OCI-LY7 (cell line): Measurements from ENCODE around the gene PCDH9. TPM values are rescaled to one million over a fixed set of nuclear protein-coding genes. Genes with fewer than 3 reads are reported as not detected.

Experiments
- BruUV-seq: library from RNA; stranded (reverse); fragments of 400-500 nt; replicated peaks from 2 replicates; lab custom pipeline; 2021; lab: Mats Ljungman, UMichigan
- CTCF ChIA-PET: fragments of 300-600 bp; sonication (Branson Sonifier 250); formaldehyde crosslinking; loops from one replicate; lab custom pipeline; 2022; ENCODE audit warnings: antibody characterized with exemption; ENCODE audit not compliant: unreplicated experiment; lab: Charles Lee
- POLR2A ChIA-PET: fragments of 300-600 bp; sonication (Branson Sonifier 250); formaldehyde crosslinking; loops from one replicate; lab custom pipeline; 2022; ENCODE audit warnings: antibody characterized with exemption; lab: Charles Lee
- DNase-seq: peaks from one replicate; pipeline ENCODE4 v3.0.0-alpha.2; 2015; ENCODE audit warnings: low spot score
- H2AFZ ChIP-seq: fragments of 200-600 bp; sonication (generic), shearing (Covaris generic); 2 replicates; pipeline ENCODE4 v1.6.1; 2014; ENCODE audit warnings: mild to moderate bottlenecking, antibody characterized with exemption, low read length, moderate library complexity
- H3K27ac ChIP-seq: fragments of 200-600 bp; sonication (generic); 2 replicates; pipeline ENCODE4 v1.5.1; 2014; ENCODE audit warnings: mixed run types, low read depth, mild to moderate bottlenecking, moderate library complexity, low read length, inconsistent platforms; ENCODE audit not compliant: poor library complexity, severe bottlenecking
- H3K36me3 ChIP-seq: fragments of 200-600 bp; sonication (generic); 2 replicates; pipeline ENCODE4 v1.6.1; 2014; ENCODE audit warnings: mild to moderate bottlenecking, antibody characterized with exemption, low read length, moderate library complexity, mixed read lengths; ENCODE audit not compliant: insufficient read depth
- H3K4me1 ChIP-seq: fragments of 200-600 bp; sonication (generic); 2 replicates; pipeline ENCODE4 v1.5.1; 2014; ENCODE audit warnings: mild to moderate bottlenecking, low read length; ENCODE audit not compliant: insufficient read depth, poor library complexity, severe bottlenecking
- H3K4me2 ChIP-seq: fragments of 200-600 bp; sonication (generic); 2 replicates; pipeline ENCODE4 v1.6.1; 2014; ENCODE audit warnings: mild to moderate bottlenecking, low read length
- H3K4me3 ChIP-seq: fragments of 200-600 bp; sonication (generic); 2 replicates; pipeline ENCODE4 v1.5.1; 2014; ENCODE audit warnings: mild to moderate bottlenecking, low read depth, low read length; ENCODE audit not compliant: poor library complexity, severe bottlenecking
- H3K79me2 ChIP-seq: fragments of 200-600 bp; sonication (generic); 2 replicates; pipeline ENCODE4 v1.6.1; 2016; ENCODE audit warnings: low read depth, mild to moderate bottlenecking, low read length, moderate library complexity, mixed read lengths; ENCODE audit not compliant: insufficient read depth
- H3K9me2 ChIP-seq: fragments of 200-600 bp; sonication (generic); 2 replicates; pipeline ENCODE4 v1.6.1; 2016; ENCODE audit warnings: mild to moderate bottlenecking, low read length, mixed read lengths; ENCODE audit not compliant: insufficient read depth
- H3K9me3 ChIP-seq: fragments of 200-600 bp; sonication (generic); 2 replicates; pipeline ENCODE4 v1.6.1; 2014; ENCODE audit warnings: mild to moderate bottlenecking, mixed run types, low read length, mixed read lengths
- H4K20me1 ChIP-seq: fragments of 200-600 bp; sonication (generic); 2 replicates; pipeline ENCODE4 v1.6.1; 2014; ENCODE audit warnings: mild to moderate bottlenecking, antibody characterized with exemption, low read length, moderate library complexity, mixed read lengths; ENCODE audit not compliant: insufficient read depth
- CTCF ChIP-seq: fragments of 200-600 bp; sonication (generic); conservative IDR thresholded peaks from 2 replicates; pipeline ENCODE4 v1.5.1; 2014; ENCODE audit warnings: mild to moderate bottlenecking, antibody characterized with exemption, low read length, moderate library complexity, mixed read lengths
- EZH2phosphoT487 ChIP-seq: fragments of 200-600 bp; sonication (generic); IDR thresholded peaks from 2 replicates; pipeline ENCODE4 v1.6.1; 2018; ENCODE audit warnings: low read depth, borderline replicate concordance, mild to moderate bottlenecking, mixed run types, antibody characterized with exemption, low read length, moderate library complexity, mixed read lengths
- intact Hi-C: fragments of 100-400 bp; cut with micrococcal nuclease; formaldehyde crosslinking; loops from one replicate; pipeline ENCODE4 v1.10.0; 2022; ENCODE audit not compliant: unreplicated experiment
- total RNA-seq, 2 experiments: library from RNA; depleted of rRNA in 1 of 2; stranded (reverse); fragments of >200 nt in 1 of 2; shearing (Covaris generic) in 1 of 2; gene quantifications; 2 replicates each; pipeline ENCODE4 v1.2.3, GENCODE V29; 2014 to 2022

Gene PCDH9
- total RNA-seq, 2 experiments from 2014 or later = 20.1 to 26.0 TPM

DNA sequence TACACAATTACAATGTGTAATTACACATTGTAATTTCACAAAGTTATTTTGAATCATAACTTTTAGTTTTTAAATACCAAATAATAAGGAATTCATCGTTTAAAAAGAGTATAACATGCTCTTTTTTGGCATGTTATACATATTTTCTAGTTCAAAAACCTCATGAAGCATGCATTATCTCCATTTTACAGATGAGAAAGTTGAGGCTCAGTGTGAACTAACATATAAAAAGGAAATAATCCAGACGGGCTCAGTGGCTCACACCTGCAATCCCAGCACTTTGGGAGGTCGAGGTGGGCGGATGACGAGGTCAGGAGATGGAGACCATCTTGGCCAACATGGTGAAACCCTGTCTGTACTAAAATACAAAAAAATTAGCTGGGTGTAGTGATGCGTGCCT, 107.9 kb downstream of the PCDH9 start:
- no peak for DNase-seq
- intact Hi-C loops = no loop called here
- no peak overlapping the region for H3K27ac ChIP-seq
- no peaks in the 10 kb centered on the region for H3K9me2 ChIP-seq
- no peaks in the 10 kb centered on the region; the same call in 1 of the 2 replicates for H3K36me3 ChIP-seq
- no peak overlapping the region for H3K4me2 ChIP-seq
- H3K79me2 ChIP-seq = no peaks in the 10 kb centered on the region
- no TSS peak for BruUV-seq
- H3K9me3 ChIP-seq = no peaks in the 10 kb centered on the region
- H2AFZ ChIP-seq = no peak overlapping the region
- CTCF ChIA-PET = no interaction called here
- no peaks in the 10 kb centered on the region for H4K20me1 ChIP-seq
- TF ChIP-seq EZH2phosphoT487 (no peak), CTCF (no peak)
- peaks cover 4% of the 10 kb centered on the region for H3K4me1 ChIP-seq
- POLR2A ChIA-PET = interaction anchor here (0.6 to 3.2 kb wide), 7 partner anchors 8 to 719 kb away, joined by 3 to 11 read pairs (median 3); no protein-coding TSS in a partner anchor
- no peak overlapping the region for H3K4me3 ChIP-seq

DNA sequence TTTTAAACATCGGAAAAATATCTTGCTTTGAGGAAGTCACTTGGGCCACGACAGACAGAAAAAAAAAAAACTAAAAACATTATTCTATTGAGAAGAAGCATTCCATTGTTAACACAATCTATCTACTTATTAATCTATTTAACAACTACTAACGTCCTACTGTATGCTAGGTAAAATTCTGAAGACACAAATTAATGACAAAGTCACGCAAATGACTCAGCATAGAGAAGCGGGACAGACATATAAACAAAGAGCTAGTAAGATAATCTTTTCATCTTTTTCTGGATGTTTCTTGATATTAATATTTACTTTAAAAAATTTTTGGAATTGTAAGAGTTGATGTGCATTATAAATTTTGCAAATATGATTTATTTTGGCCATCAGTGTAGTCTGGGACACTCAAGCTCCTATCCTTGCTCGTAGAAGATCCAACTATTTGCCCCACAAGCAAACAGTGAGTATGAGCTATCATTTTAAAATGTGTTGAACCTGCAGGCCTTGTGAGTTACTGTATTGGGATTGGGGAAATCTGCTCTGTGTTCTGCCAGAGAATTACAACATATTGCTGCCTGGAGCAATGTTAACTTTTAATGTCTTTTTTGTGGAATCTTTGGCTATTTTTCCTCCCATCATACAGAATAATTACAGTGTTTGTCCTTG, 109.1 kb downstream of the PCDH9 start:
- DNase-seq = no peak
- H3K9me3 ChIP-seq = no peaks in the 10 kb centered on the region
- no peaks in the 10 kb centered on the region; the same call in 1 of the 2 replicates for H3K36me3 ChIP-seq
- no peak overlapping the region; the same call in 1 of the 2 replicates for H3K4me2 ChIP-seq
- no peak overlapping the region for H3K27ac ChIP-seq
- no peak overlapping the region for H3K4me3 ChIP-seq
- H4K20me1 ChIP-seq = no peaks in the 10 kb centered on the region
- ChIA-PET CTCF (no interaction called here), POLR2A (interaction anchor here (3.2 kb wide), 1 partner anchor 14 kb away, joined by 11 read pairs; no protein-coding TSS in a partner anchor)
- TF ChIP-seq EZH2phosphoT487 (no peak), CTCF (no peak)
- no peaks in the 10 kb centered on the region for H3K79me2 ChIP-seq
- peak overlapping the region; percentile 74; the same call in 1 of the 2 replicates for H2AFZ ChIP-seq
- no peaks in the 10 kb centered on the region for H3K9me2 ChIP-seq
- intact Hi-C loops = no loop called here
- H3K4me1 ChIP-seq = peaks cover 4% of the 10 kb centered on the region
- no TSS peak for BruUV-seq

DNA sequence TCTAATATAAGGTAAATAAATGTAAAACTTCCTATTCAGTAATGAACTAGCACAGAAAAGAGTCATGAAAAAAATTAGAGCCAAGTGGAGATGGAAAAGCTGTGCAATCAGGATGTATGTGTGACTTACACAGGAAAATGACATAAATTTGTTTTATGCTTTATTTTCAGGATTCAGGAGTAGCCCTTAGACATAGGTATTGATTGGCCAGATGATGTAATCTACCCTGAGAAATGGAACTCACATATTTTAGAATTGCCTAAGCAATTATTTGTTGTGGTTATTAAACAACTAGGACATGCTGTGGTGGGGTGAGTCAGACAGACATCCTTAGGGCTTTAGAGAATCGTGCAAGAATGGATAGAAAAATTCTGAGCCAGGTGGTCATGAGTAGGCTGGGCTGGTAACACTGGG, 110.6 kb downstream of the PCDH9 start:
- Histone ChIP-seq H3K36me3 (no peaks in the 10 kb centered on the region; the same call in 1 of the 2 replicates), H3K4me1 (peaks cover 4% of the 10 kb centered on the region), H3K79me2 (no peaks in the 10 kb centered on the region), H3K9me3 (no peaks in the 10 kb centered on the region), H3K27ac (no peak overlapping the region), H4K20me1 (no peaks in the 10 kb centered on the region), H2AFZ (no peak overlapping the region), H3K4me3 (no peak overlapping the region), H3K9me2 (no peaks in the 10 kb centered on the region), H3K4me2 (no peak overlapping the region)
- TF ChIP-seq EZH2phosphoT487 (no peak), CTCF (no peak)
- no TSS peak for BruUV-seq
- ChIA-PET CTCF (no interaction called here), POLR2A (interaction anchor here (0.9 to 1.1 kb wide), 2 partner anchors 15 to 27 kb away, joined by 3 to 5 read pairs; no protein-coding TSS in a partner anchor)
- DNase-seq = no peak
- intact Hi-C loops = no loop called here
